NCI-H1694 (cell line): ENCODE results near the gene TOMM20.

Source experiments
- DNase-seq: peaks from one replicate; lab custom pipeline; 2025; lab: John Stamatoyannopoulos, UW

Gene TOMM20

DNA sequence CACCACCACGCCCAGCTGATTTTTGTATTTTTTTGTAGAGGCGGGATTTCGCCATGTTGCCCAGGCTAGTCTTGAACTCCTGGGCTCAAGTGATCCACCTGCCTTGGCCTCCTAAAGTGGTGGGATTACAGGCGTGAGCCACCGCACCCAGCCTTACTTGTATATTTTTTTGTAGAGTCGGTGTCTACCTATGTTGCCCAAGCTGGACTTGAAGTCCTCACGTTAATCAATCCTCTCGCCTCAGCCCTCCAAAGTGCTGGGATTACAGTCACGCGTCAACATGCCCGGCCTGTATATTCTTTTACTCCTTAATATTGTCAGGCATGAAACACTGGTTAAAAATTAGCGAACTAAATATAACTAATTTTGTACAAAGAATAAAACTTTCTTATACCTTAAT is 5.5 kb upstream of the TOMM20 start:
- DNase-seq: no peak

GRCh38 chr1:235133086-235133485 is 4.4 kb upstream of the TOMM20 start:
- DNase-seq: no peak

DNA sequence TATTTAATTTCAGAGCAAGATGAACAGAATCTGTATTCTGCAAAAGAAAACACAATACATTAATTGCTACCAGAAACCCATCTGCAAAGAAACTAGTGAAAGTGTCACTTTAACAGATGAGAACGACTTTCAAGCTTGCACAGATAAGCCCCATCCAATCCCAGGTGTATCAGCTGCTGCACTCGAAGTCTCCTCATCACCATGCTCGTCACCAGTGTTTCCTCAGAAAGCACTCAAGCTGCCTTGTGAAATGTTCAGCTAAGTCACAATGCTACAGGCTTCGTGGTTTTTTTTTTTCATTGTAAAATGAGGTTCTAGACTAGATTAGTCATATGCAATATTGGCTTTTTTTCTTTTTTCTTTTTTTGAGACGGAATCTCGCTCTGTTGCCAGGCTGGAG is 3.3 kb upstream of the TOMM20 start:
- DNase-seq: no peak

GRCh38 chr1:235130766-235131270 is 2.2 kb upstream of the TOMM20 start:
- DNase-seq: no peak

GRCh38 chr1:235129774-235130570 is 1.3 kb upstream of the TOMM20 start:
- no peak for DNase-seq

DNA sequence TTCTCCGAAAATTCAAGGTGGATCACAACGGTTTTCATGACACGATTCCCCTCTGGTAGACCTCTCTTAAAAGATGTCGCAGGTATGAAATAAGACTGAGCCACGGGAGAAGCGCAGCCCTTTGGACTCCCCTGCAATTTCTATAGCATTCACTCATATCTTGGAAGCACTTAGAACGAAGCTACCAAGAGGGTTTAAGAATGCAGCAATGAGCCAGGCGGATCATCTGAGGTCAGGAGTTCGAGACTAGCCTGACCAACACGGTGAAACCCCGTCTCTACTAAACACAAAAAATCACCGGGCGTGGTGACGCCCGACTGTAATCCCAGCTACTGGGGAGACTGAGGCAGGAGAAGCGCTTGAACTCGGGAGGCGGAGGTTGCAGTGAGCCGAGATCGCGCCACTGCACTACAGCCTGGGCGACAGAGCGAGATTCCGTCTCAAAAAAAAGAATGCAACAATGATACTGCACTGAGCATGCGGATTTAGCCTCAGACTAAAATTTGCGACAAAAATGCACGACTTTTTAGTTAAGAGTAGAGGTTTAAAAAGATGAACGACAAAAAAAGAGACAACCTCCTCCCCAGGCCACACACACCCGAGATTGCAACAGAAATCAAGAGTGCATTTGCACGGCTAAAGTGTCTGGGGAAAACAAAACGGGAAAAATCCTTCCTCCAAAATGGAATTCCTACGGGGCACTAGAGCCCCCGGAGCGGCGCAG is 743 bp downstream of the TOMM20 start:
- DNase-seq: no peak

- no peak for DNase-seq
Observed at GRCh38 chr1:235127203-235127602, 1.4 kb downstream of the TOMM20 start.

- no peak for DNase-seq
Observed at GRCh38 chr1:235124665-235125064, 4.0 kb downstream of the TOMM20 start.

GRCh38 chr1:235124111-235124510 is 4.5 kb downstream of the TOMM20 start:
- no peak for DNase-seq

DNA sequence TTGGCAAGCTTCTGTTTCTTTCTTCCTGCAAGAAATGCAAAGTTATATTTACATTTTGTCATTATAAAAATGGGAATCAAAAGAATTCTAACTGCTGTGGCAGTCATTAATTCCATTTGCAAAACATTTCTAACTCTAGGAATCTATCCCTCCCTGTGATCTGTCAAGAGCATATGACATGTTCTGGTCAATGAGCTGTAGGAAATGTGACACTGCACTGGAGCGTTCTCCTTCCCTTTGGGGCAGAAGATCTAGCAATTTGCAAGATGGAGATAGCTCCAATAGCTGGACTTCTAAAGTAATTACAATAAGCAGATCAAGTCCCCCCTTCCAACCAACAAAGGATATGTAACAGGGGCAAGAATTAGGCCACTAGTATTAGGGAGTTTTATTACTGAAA is 6.3 kb downstream of the TOMM20 start:
- DNase-seq: no peak

- DNase-seq: no peak
Observed at GRCh38 chr1:235113183-235113917, 15.3 kb downstream of the TOMM20 start.

- DNase-seq: no peak
Observed at GRCh38 chr1:235112297-235113182, 16.1 kb downstream of the TOMM20 start.

- DNase-seq: no peak
Observed at GRCh38 chr1:235111107-235111506, 17.5 kb downstream of the TOMM20 start.

DNA sequence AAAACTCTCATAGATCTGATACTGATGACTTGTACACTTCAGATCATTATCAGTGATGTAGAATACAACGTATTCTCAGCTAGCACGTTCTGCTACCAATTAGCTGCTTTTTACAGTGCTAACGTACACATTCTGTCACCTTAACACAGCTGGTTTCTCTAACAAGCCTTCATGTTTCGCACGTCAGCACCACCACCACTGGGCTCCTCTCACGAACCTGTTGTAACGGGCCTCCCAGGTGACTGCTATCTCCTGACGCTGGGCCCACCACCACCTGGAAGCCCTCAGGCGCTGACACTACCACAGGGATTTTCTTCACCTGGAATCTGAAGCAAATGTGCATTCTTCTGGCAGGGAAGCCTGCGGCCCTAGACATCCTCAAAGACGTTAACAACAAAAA is 19.8 kb downstream of the TOMM20 start:
- no peak for DNase-seq

DNA sequence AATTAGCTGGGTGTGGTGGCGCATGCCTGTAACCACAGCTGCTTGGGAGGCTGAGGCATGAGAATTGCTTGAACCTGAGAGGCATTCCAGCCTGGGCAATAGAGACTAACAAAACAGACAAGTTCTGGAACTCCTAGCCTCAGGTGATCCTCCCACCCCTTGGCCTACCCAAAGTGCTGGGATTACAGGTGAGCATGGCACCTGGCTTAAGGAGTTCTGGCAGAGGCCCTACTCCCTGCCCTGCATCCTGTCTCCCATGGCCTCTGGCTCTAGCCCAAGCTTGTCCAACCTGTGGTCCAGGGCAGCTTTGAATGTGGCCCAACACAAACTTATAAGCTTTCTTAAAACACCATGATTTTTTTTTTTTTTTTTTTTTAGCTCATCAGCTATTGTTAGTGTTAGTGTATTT is 20.4 kb downstream of the TOMM20 start:
- no peak for DNase-seq

GRCh38 chr1:235107368-235108184 is 21.1 kb downstream of the TOMM20 start:
- DNase-seq: no peak

DNA sequence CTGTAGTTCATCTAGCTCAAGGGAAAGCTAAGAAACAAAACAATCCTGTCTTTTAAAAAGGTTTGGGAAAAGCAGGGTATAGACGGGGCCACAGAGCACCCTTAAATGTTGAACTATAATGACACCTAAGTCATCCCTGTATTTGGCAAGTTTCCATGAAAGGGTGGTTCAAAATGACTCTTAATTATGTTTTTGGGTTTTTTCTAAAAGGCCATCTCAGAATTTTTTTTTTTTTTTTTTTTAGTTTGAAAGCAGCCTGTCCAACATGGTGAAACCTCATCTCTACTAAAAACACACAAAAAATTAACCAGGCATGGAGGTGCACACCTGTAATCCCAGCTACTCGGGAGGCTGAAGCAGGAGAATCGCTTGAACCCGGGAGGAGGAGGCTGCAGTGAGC is 22.2 kb downstream of the TOMM20 start:
- no peak for DNase-seq

DNA sequence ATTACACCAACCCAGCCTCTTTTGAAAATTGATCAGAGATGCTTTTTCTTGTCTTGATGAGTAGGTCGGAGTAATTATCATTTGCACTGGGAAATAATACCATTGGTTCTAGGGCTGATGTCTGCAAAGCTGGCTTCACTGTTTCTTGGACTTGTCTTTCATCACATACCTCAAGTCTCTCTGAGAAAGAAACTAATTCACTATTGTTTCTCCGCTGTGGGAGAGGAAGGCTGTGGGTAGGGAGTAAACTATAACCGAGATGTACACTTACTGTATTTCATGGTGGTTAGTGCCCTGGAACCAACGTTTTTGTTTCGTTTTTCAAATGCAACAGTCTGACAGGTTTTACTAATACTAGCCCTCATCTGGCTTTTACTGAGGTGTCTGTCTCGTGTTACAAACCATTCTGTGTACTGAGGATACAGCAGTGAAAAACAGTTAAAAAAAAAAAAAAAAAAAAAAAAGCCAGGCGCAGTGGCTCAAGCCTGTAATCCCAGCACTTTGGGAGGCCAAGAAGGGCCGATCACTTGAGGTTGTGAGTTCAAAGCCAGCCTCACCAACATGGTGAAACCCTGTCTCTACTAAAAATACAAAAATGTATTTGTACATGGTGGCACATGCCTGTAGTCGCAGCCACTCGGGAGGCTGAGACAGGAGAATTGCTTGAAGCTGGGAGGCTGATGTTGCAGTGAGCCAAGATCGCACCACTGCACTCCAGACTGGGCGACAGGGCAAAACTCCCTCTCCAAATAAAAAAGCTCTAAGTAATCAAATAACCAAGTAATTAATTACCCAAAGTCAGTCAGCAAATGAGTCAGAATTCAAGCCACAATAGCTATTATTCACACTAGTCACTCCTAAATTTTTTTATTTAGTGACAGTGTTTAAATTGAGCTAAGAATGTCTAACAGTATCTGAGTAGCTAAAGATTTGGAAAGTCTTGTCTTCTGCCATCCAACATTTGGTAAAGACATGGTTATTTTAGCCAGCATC is 23.3 kb downstream of the TOMM20 start:
- no peak for DNase-seq

- DNase-seq: no peak
Observed at GRCh38 chr1:235102993-235103411, 25.6 kb downstream of the TOMM20 start.

DNA sequence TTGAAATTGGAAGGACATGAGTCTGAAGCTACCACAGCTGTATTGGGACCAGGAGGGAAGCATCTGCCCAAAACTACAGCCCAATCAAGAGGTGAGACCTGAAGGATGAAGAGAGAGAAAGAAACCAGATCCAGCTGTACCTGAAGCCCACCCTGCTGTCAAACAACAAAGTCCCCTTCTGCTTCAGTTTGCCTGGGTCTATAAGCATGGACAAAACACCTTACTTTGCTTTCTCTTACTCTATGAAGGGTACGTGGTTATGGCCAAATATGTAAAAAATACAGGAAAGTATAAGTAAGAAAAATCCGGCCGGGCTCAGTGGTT is 26.4 kb downstream of the TOMM20 start:
- no peak for DNase-seq
